Choroid plexus epithelial cell (primary cell): ENCODE data around the gene MARCHF3.

Source experiments
- DNase-seq: peaks from one replicate; pipeline ENCODE4 v3.0.0-alpha.2; 2010; ENCODE audit warnings: low read depth
- H3K4me3 ChIP-seq: 2 replicates; pipeline ENCODE4 v1.5.1; 2011; ENCODE audit warnings: low read depth, mild to moderate bottlenecking, control low read depth, low read length, moderate library complexity
- CTCF ChIP-seq: conservative IDR thresholded peaks from 2 replicates; pipeline ENCODE4 v1.5.1; 2011; ENCODE audit warnings: low read depth, mild to moderate bottlenecking, control low read depth, inconsistent platforms, low read length, moderate library complexity

The MARCHF3 gene

GRCh38 chr5:126921241-126922091 is 108.9 kb downstream of the MARCHF3 start:
- DNase-seq, result no peak
- TF ChIP-seq CTCF, result no peak
- no peak overlapping the region for H3K4me3 ChIP-seq

- no peak for TF ChIP-seq CTCF
- peak; percentile 46 for DNase-seq
- no peak overlapping the region for H3K4me3 ChIP-seq
Measured at GRCh38 chr5:126920291-126920690, 110.1 kb downstream of the MARCHF3 start.

- no peak for TF ChIP-seq CTCF
- no peak overlapping the region for H3K4me3 ChIP-seq
- DNase-seq, result no peak
Measured at GRCh38 chr5:126919566-126919965, 110.8 kb downstream of the MARCHF3 start.

- H3K4me3 ChIP-seq, result no peak overlapping the region
- no peak for DNase-seq
- no peak for TF ChIP-seq CTCF
Measured at GRCh38 chr5:126918615-126918957, 111.8 kb downstream of the MARCHF3 start.

- DNase-seq, result peak; percentile 64
- TF ChIP-seq CTCF, result no peak
Measured at GRCh38 chr5:126917918-126918614, 112.3 kb downstream of the MARCHF3 start.

GRCh38 chr5:126915496-126915895 is 114.9 kb downstream of the MARCHF3 start:
- no peak for TF ChIP-seq CTCF
- no peak for DNase-seq
- H3K4me3 ChIP-seq, result no peak overlapping the region

More at GRCh38 chr5:126917918-126918614, 112.3 kb downstream of the MARCHF3 start:
- H3K4me3 ChIP-seq, result no peak overlapping the region
